OCI-LY3 (cell line): Measurements from ENCODE around the gene TLR9.
"Not testable (repeated sequence)": the region's sequence is repeated elsewhere in the genome, so short reads cannot be mapped to it uniquely, and the experiment has no call there.

Experiments used
- H2AFZ ChIP-seq: fragments of 200-600, 300-600 bp; shearing (Covaris generic); 2 replicates; pipeline ENCODE4 v1.6.0; 2014; ENCODE audit warnings: antibody characterized with exemption, low read depth, low read length
- H3K27ac ChIP-seq: fragments of 200-600, 300-600 bp; sonication (generic); 2 replicates; pipeline ENCODE4 v1.5.1; 2014; ENCODE audit warnings: mild to moderate bottlenecking, low read length, moderate library complexity, mixed read lengths
- H3K27me3 ChIP-seq: fragments of 200-600, 300-600 bp; sonication (generic); 2 replicates; pipeline ENCODE4 v1.6.1; 2014; ENCODE audit warnings: low read depth, low read length, mixed read lengths
- H3K36me3 ChIP-seq: fragments of 200-600, 300-600 bp; sonication (generic); replicated peaks from 2 replicates; pipeline ENCODE3; 2014; ENCODE audit warnings: low read depth, low read length, mixed read lengths
- H3K4me1 ChIP-seq: fragments of 300-600, 200-600 bp; sonication (generic); 2 replicates; pipeline ENCODE4 v1.6.1; 2014; ENCODE audit warnings: low read length, mixed read lengths
- H3K4me2 ChIP-seq: fragments of 200-600, 300-600 bp; sonication (generic); 2 replicates; pipeline ENCODE4 v1.6.1; 2014; ENCODE audit warnings: low read length, mixed read lengths
- H3K4me3 ChIP-seq: fragments of 300-600, 200-600 bp; sonication (generic); 2 replicates; pipeline ENCODE4 v1.5.1; 2014; ENCODE audit warnings: antibody characterized with exemption, mild to moderate bottlenecking, low read length, moderate library complexity
- H3K79me2 ChIP-seq: fragments of 300-600, 200-600 bp; shearing (Covaris generic); 2 replicates; pipeline ENCODE4 v1.6.1; 2014; ENCODE audit warnings: mild to moderate bottlenecking, low read length, mixed read lengths
- H3K9ac ChIP-seq: fragments of 300-600, 200-600 bp; shearing (Covaris generic); 2 replicates; pipeline ENCODE4 v1.6.0; 2014; ENCODE audit warnings: mild to moderate bottlenecking, low read length, moderate library complexity
- H3K9me3 ChIP-seq: fragments of 200-600, 300-600 bp; shearing (Covaris generic); 2 replicates; pipeline ENCODE4 v1.6.1; 2014; ENCODE audit warnings: low read length, mixed read lengths; ENCODE audit not compliant: insufficient read depth
- H4K20me1 ChIP-seq: fragments of 200-600, 300-600 bp; sonication (generic); 2 replicates; pipeline ENCODE4 v1.6.1; 2016; ENCODE audit warnings: low read length, mixed read lengths; ENCODE audit not compliant: insufficient read depth
- CTCF ChIP-seq: fragments of 200-600, 300-600 bp; sonication (generic); IDR thresholded peaks from 2 replicates; pipeline ENCODE4 v1.5.1; 2014; ENCODE audit warnings: antibody characterized with exemption, low read length, low read depth
- EZH2phosphoT487 ChIP-seq: fragments of 200-600 bp; shearing (Covaris generic); IDR thresholded peaks from 2 replicates; pipeline ENCODE4 v1.6.1; 2018; ENCODE audit warnings: antibody characterized with exemption, mixed run types, low read depth

TLR9 gene

GRCh38 chr3:52225452-52226228 is at the start of gene TLR9:
TSS of gene TLR9 (minus strand) at chr3:52225645. CDS start at chr3:52225529, 116 bp downstream.
- Histone ChIP-seq H3K4me3 (peak within 1 kb of the TSS; percentile 83), H2AFZ (no peak within 1 kb of the TSS), H3K79me2 (peaks cover 48% of the 10 kb centered on the region), H4K20me1 (peaks cover 24% of the 10 kb centered on the region), H3K9me3 (no peaks in the 10 kb centered on the region), H3K4me1 (peaks cover 27% of the 10 kb centered on the region), H3K4me2 (peak within 1 kb of the TSS; percentile 95), H3K36me3 (peaks cover 33% of the 10 kb centered on the region), H3K9ac (peak within 1 kb of the TSS; percentile 77), H3K27me3 (no peaks in the 10 kb centered on the region), H3K27ac (peak within 1 kb of the TSS; percentile 82)
- TF ChIP-seq EZH2phosphoT487, result no peak
- TF ChIP-seq CTCF, result no peak

DNA sequence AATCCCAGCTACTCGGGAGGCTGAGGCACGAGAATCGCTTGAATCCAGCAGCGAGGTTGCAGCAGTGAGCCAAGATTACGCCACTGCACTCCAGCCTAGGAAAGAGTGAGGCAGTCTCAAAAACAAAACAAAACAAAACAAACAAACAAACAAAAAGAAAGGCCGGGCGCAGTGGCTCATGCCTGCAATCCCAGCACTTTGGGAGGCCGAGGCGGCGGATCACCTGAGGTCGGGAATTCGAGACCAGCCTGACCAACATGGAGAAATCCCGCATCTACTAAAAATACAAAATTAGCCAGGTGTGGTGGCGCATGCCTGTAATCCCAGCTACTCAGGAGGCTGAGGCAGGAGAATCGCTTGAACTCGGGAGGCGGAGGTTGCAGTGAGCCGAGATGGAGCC is 49.3 kb upstream of the TLR9 start:
- not testable (repeated sequence) for H2AFZ ChIP-seq, H3K4me2 ChIP-seq, H3K27me3 ChIP-seq, H3K9ac ChIP-seq, H3K4me3 ChIP-seq, H3K27ac ChIP-seq, H3K9me3 ChIP-seq
- Histone ChIP-seq H3K79me2 (peaks cover 96% of the 10 kb centered on the region), H3K4me1 (peaks cover 50% of the 10 kb centered on the region), H3K36me3 (peaks cover 44% of the 10 kb centered on the region), H4K20me1 (peaks cover 74% of the 10 kb centered on the region)

DNA sequence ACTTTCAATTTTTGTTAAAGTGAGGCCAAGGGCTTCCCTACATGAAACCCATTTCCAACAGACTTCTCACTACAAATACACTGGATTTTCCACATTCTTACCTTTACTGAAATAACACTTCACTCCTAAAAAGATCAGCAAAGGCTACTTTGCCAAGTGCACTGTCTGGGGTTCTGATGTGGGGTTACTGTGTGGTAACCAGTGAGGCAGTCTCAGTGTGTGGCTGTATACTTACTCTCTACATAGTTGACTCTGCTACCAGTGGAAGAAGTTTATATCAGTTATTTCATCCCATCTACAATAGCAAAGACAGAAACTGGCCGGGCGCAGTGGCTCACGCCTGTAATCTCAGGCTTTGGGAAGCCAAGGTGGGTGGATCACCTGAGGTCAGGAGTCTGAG is 47.4 kb upstream of the TLR9 start:
- Histone ChIP-seq H4K20me1 (peaks cover 91% of the 10 kb centered on the region), H3K4me3 (no peak overlapping the region)

DNA sequence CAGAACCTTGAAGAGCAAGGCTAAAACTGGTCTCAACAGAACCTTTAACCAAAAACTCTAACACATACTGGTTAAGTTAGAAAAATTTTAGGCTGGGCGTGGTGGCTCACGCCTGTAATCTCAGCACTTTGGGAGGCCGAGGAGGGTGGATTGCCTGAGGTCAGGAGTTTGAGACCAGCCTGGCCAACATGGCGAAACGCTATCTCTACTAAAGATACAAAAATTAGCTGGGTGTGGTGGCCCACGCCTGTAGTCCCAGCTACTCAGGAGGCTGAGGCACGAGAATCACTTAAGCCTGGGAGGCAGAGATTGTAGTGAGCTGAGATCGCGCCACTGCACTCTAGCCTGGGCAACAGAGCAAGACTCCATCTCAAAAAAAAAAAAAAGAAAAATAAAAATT is 46.7 kb upstream of the TLR9 start:
- not testable (repeated sequence) for H3K27me3 ChIP-seq, H2AFZ ChIP-seq, H3K9me3 ChIP-seq, H3K9ac ChIP-seq
- Histone ChIP-seq H3K4me1 (peaks cover 55% of the 10 kb centered on the region), H4K20me1 (peaks cover 92% of the 10 kb centered on the region), H3K4me3 (peak overlapping the region; percentile 25; the same call in 1 of the 2 replicates), H3K4me2 (peak overlapping the region; percentile 54), H3K36me3 (peaks cover 63% of the 10 kb centered on the region), H3K27ac (peak overlapping the region; percentile 59), H3K79me2 (peaks cover 100% of the 10 kb centered on the region)

More for the DNA sequence above, 47.4 kb upstream of the TLR9 start:
- H3K27me3 ChIP-seq, result no peaks in the 10 kb centered on the region
- no peak overlapping the region for H3K4me2 ChIP-seq
- H3K36me3 ChIP-seq, result peaks cover 58% of the 10 kb centered on the region
- H3K9ac ChIP-seq, result no peak overlapping the region
- peaks cover 100% of the 10 kb centered on the region for H3K79me2 ChIP-seq
- no peak for TF ChIP-seq CTCF
- no peak for TF ChIP-seq EZH2phosphoT487
- H3K27ac ChIP-seq, result no peak overlapping the region
- no peak overlapping the region for H2AFZ ChIP-seq
- peaks cover 55% of the 10 kb centered on the region for H3K4me1 ChIP-seq
- no peaks in the 10 kb centered on the region for H3K9me3 ChIP-seq

GRCh38 chr3:52270252-52270754 is 44.9 kb upstream of the TLR9 start:
- H2AFZ ChIP-seq, result no peak overlapping the region
- H3K36me3 ChIP-seq, result peaks cover 70% of the 10 kb centered on the region
- peaks cover 97% of the 10 kb centered on the region for H3K79me2 ChIP-seq
- peaks cover 77% of the 10 kb centered on the region for H4K20me1 ChIP-seq
- H3K9me3 ChIP-seq, result no peaks in the 10 kb centered on the region
- peak overlapping the region; percentile 54 for H3K4me2 ChIP-seq
- peaks cover 44% of the 10 kb centered on the region for H3K4me1 ChIP-seq
- peak overlapping the region; percentile 59 for H3K27ac ChIP-seq
- no peaks in the 10 kb centered on the region for H3K27me3 ChIP-seq
- TF ChIP-seq CTCF (no peak), EZH2phosphoT487 (no peak)
- no peak overlapping the region for H3K9ac ChIP-seq
- H3K4me3 ChIP-seq, result no peak overlapping the region
